Left lung (tissue), 10 donors: ENCODE data around the gene POPDC3. TPM values are rescaled to one million over a fixed set of nuclear protein-coding genes. Genes with fewer than 3 reads are reported as not detected.

ENCODE experiments used
- ATAC-seq: fragments of 200-7000 bp; cut with Tn5 transposase; one replicate; pipeline ENCODE4 v1.9.1; 2020; ENCODE audit warnings: moderate library complexity
- DNase-seq, 4 donors: peaks; one replicate each; pipeline ENCODE4 v3.0.0-alpha.2; 2013 to 2020
- H3K27ac ChIP-seq, 2 donors: fragments of 200-600 bp; sonication (generic) in 1 of 2; one replicate each; pipeline versions ENCODE4 v1.5.0 to v1.8.0; 2020 to 2021
- H3K27me3 ChIP-seq, 2 donors: fragments of 200-600 bp; sonication (generic) in 1 of 2; one replicate each; pipeline versions ENCODE4 v1.5.0 to v1.8.0; 2020 to 2021
- H3K36me3 ChIP-seq, 2 donors: fragments of 200-600 bp; sonication (generic) in 1 of 2; one replicate each; pipeline versions ENCODE4 v1.5.0 to v1.8.0; 2020 to 2021
- H3K4me1 ChIP-seq, 2 donors: fragments of 200-600 bp; one replicate each; pipeline ENCODE4 v1.8.0; 2021
- H3K4me3 ChIP-seq, 2 donors: fragments of 200-600 bp; sonication (generic) in 1 of 2; one replicate each; pipeline versions ENCODE4 v1.5.0 to v1.8.0; 2020 to 2021; ENCODE audit warnings: mild to moderate bottlenecking in 1 of 2
- H3K9me3 ChIP-seq, 2 donors: fragments of 200-600 bp; sonication (generic) in 1 of 2; one replicate each; pipeline versions ENCODE4 v1.5.0 to v1.8.0; 2020 to 2021
- intact Hi-C, 2 donors: fragments of 100-400 bp; cut with DNase I; formaldehyde crosslinking; loops; one replicate each; pipeline versions ENCODE4 v1.11.2 to v1.14.2; 2022
- polyA plus RNA-seq, 6 donors: library from polyadenylated mRNA; unstranded; fragments of 120-200 nt; gene quantifications; one replicate each; pipeline ENCODE4 v1.2.1, GENCODE V29; 2013; ENCODE audit not compliant: insufficient read length in 6 of 6
- total RNA-seq, 2 donors: library from RNA; stranded (reverse); fragmentation: NEBNext Ultra II Directional; extraction: Animal tissue kit (Norgen Biotek cat#: 25700); gene quantifications; one replicate each; pipeline ENCODE4 v1.2.1, GENCODE V29; 2021
- TF ChIP-seq, protein P1 (sequence below), 2 donors: fragments of 200-600 bp; sonication (generic) in 1 of 2; IDR thresholded peaks; one replicate each; pipeline versions ENCODE4 v1.5.0 to v1.8.0; 2021; ENCODE audit warnings: antibody characterized with exemption in 2 of 2
- donor health status: DM: no; HTN: yes; CAD: no.
- donor health status: DM: no; HTN: no; CAD: no.

POPDC3 gene
- total and polyA plus RNA-seq, 8 donors: 0.41 to 1.1 (median 0.90) TPM

DNA sequence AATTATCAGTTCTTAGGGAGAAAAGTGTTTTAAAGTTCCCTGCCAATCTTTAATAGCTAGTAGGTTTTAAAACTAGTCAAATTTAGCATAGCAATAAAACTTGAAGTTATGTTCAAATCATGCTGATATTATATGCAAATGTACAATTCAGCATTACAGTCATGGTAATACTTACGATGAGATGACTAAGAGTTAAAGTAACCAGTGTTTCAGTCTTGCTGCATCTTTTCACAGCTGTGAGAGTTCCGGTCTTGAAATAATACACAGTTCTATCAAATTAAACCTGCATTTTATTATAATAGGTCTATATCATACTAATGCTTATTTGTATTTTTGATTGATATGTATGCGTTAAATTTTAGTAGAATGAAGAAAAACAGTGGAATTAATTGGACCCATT, 26.1 kb downstream of the POPDC3 start:
- no peak for ATAC-seq
- H3K27ac ChIP-seq: no peak overlapping the region
- no peaks in the 10 kb centered on the region for H3K9me3 ChIP-seq
- no peak for DNase-seq
- no peaks in the 10 kb centered on the region for H3K27me3 ChIP-seq
- H3K4me1 ChIP-seq: no peaks in the 10 kb centered on the region
- intact Hi-C loops: no loop called here
- TF ChIP-seq, protein P1, sequence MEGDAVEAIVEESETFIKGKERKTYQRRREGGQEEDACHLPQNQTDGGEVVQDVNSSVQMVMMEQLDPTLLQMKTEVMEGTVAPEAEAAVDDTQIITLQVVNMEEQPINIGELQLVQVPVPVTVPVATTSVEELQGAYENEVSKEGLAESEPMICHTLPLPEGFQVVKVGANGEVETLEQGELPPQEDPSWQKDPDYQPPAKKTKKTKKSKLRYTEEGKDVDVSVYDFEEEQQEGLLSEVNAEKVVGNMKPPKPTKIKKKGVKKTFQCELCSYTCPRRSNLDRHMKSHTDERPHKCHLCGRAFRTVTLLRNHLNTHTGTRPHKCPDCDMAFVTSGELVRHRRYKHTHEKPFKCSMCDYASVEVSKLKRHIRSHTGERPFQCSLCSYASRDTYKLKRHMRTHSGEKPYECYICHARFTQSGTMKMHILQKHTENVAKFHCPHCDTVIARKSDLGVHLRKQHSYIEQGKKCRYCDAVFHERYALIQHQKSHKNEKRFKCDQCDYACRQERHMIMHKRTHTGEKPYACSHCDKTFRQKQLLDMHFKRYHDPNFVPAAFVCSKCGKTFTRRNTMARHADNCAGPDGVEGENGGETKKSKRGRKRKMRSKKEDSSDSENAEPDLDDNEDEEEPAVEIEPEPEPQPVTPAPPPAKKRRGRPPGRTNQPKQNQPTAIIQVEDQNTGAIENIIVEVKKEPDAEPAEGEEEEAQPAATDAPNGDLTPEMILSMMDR (IDR thresholded peaks at IDR 0.05): no peak
- no peaks in the 10 kb centered on the region for H3K36me3 ChIP-seq
- no peak overlapping the region for H3K4me3 ChIP-seq

DNA sequence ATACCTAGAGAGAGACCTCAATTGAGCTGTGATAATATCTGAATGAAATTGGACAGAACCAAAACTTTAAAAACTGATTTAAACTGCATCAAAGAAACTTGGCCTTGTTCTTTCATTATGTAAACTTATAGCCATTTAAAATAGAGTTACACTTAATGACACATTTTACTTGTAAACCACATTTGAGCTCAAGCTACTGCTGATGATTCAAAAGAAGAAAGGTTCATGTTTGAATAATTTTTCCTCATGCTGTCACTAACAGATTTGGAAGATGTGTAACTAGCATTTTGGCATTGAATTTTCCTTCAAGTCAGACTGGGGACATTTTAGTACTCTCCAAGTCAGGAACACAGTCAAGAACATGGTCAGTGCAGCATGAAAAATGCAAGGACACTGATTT, 26.9 kb downstream of the POPDC3 start:
- DNase-seq (no peak), ATAC-seq (no peak)
- Histone ChIP-seq H3K9me3 (no peaks in the 10 kb centered on the region), H3K4me1 (no peaks in the 10 kb centered on the region), H3K27ac (no peak overlapping the region), H3K27me3 (no peaks in the 10 kb centered on the region), H3K36me3 (no peaks in the 10 kb centered on the region), H3K4me3 (no peak overlapping the region)
- TF ChIP-seq, protein P1 (IDR thresholded peaks at IDR 0.05): no peak
- intact Hi-C loops: no loop called here

DNA sequence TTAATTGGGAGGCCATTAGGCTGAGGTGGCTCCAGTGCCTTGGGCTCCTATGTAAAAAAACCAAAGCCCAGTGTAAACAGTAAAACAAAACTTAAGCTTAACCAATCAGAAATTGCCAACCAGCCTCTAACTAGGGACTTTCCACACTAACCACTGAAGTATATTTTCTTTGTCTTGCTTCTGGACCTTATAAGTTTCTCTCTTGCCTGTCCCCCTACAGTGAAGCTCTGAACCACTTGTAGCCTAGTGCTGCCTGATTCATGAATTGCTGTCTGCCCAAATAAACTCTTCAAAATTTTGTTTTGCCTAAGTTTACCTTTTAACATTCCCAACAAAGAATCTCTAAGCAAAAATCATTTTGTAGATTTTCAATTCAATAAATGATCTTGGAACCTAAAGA, 28.2 kb downstream of the POPDC3 start:
- TF ChIP-seq, protein P1 (IDR thresholded peaks at IDR 0.05): no peak
- Histone ChIP-seq H3K36me3 (no peaks in the 10 kb centered on the region), H3K9me3 (no peaks in the 10 kb centered on the region), H3K27ac (no peak overlapping the region), H3K4me1 (no peaks in the 10 kb centered on the region), H3K4me3 (no peak overlapping the region), H3K27me3 (no peaks in the 10 kb centered on the region)
- intact Hi-C loops: no loop called here
- DNase-seq (no peak), ATAC-seq (no peak)

DNA sequence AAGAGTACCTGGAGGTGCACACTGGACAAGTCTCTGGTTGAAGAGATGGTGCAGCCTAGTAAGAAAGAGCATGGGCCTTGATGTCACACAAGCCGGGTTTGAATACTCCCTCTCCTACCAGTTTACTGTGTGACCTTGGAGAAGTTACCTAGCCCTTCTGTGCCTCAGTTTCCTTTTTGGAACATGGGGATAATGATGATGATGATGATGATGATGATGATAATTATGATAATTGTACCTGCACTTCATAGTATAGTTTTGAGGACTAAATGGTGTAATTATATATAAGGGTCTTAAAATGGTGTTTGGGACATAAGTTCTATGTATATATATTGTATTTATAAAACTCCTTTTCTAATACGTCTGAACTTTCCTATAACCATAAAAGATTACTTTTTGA, 41.7 kb downstream of the POPDC3 start:
- H3K4me3 ChIP-seq: no peak overlapping the region
- DNase-seq (no peak), ATAC-seq (no peak)
- H3K4me1 ChIP-seq: peaks cover 6 to 12% of the 10 kb centered on the region in 2 donors
- intact Hi-C loops: no loop called here
- H3K36me3 ChIP-seq: no peaks in the 10 kb centered on the region
- H3K27ac ChIP-seq: no peak overlapping the region
- peaks cover 14 to 63% of the 10 kb centered on the region in 2 donors for H3K27me3 ChIP-seq
- no peaks in the 10 kb centered on the region for H3K9me3 ChIP-seq
- TF ChIP-seq, protein P1 (IDR thresholded peaks at IDR 0.05): no peak

DNA sequence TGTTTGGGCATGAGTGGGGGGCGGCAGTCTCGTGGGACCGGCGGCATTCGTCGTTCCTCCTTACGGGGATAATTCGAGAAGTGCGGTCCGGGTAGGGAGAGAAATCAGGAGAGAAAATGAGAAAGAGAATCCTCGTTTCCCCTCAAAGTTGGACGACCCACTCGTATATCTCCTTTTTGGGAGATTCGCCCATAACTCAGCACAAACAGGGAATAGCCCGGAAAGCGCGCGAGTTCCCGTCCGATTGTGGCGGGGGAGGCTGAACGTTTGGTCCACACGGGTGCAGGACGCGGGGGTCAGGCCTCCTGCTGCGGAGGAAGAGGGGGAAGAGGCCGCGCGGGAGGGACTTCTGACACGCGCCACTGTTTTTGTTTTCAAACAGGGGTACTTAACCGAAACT, 42.4 kb downstream of the POPDC3 start:
- ATAC-seq (no peak), DNase-seq (peak in 1 of 4 donors; percentile 8)
- TF ChIP-seq, protein P1 (IDR thresholded peaks at IDR 0.05): no peak
- Histone ChIP-seq H3K4me1 (peaks cover 6 to 12% of the 10 kb centered on the region in 2 donors), H3K36me3 (no peaks in the 10 kb centered on the region), H3K9me3 (no peaks in the 10 kb centered on the region), H3K4me3 (peak overlapping the region; percentile 64 to 65), H3K27me3 (peaks cover 14 to 63% of the 10 kb centered on the region in 2 donors), H3K27ac (no peak overlapping the region)
- intact Hi-C loops: no loop called here
